Stomach (tissue), 9 donors: ENCODE data around the gene ZNF627. TPM values are rescaled to one million over a fixed set of nuclear protein-coding genes. Genes with fewer than 3 reads are reported as not detected.

Experiments used
- DNase-seq, 2 donors: peaks; one replicate each; pipeline versions ENCODE4 v3.0.0 to v3.0.0-alpha.2; 2013 to 2019
- H3K27ac ChIP-seq, 5 donors: fragments of 200-600 bp in 4 of 5; sonication (generic) in 4 of 5; one replicate each; pipeline ENCODE4 v1.5.1; 2013 to 2019; ENCODE audit warnings: mild to moderate bottlenecking in 1 of 5, moderate library complexity in 1 of 5
- H3K27me3 ChIP-seq, 3 donors: fragments of 200-600 bp; sonication (generic); one replicate each; pipeline ENCODE4 v1.5.1; 2017 to 2019; ENCODE audit warnings: mixed run types in 1 of 3
- H3K36me3 ChIP-seq, 4 donors: fragments of 200-600 bp; sonication (generic); 1 replicate in 3 of 4; 2 replicates in 1 of 4; pipeline ENCODE4 v1.5.1; 2016 to 2019
- H3K4me1 ChIP-seq, 4 donors: fragments of 200-600 bp; sonication (generic); one replicate each; pipeline ENCODE4 v1.5.1; 2016 to 2019
- H3K4me3 ChIP-seq, 4 donors: fragments of 200-600 bp; sonication (generic) in 3 of 4; one replicate each; pipeline ENCODE4 v1.5.1; 2016 to 2019; ENCODE audit warnings: mild to moderate bottlenecking in 1 of 4
- H3K9me3 ChIP-seq, 4 donors: fragments of 200-600 bp; sonication (generic); one replicate each; pipeline ENCODE4 v1.5.1; 2016 to 2019
- CTCF ChIP-seq, 7 experiments: fragments of 450-650 bp in 4 of 7; fragments of 200-600 bp in 3 of 7; sonication (generic) in 3 of 7; IDR thresholded peaks; one replicate each; pipeline ENCODE4 v1.5.1; 2016 to 2019; ENCODE audit warnings: antibody characterized with exemption in 7 of 7, control low read depth in 2 of 7, mild to moderate bottlenecking in 1 of 7
- EP300 ChIP-seq: sonication (generic); formaldehyde crosslinking; IDR thresholded peaks from one replicate; pipeline ENCODE4 v1.6.1; 2017; ENCODE audit warnings: antibody characterized with exemption
- POLR2A ChIP-seq, 4 donors: fragments of 450-650 bp; IDR thresholded peaks; one replicate each; pipeline ENCODE4 v1.6.1; 2016; ENCODE audit warnings: antibody characterized with exemption in 4 of 4, control low read depth in 2 of 4, mild to moderate bottlenecking in 1 of 4, moderate library complexity in 1 of 4
- POLR2AphosphoS5 ChIP-seq, 3 donors: sonication (generic); formaldehyde crosslinking; IDR thresholded peaks; one replicate each; pipeline ENCODE4 v1.6.1; 2016; ENCODE audit warnings: antibody characterized with exemption in 3 of 3
- WGBS, 5 donors: extraction: QIAGEN DNeasy Blood & Tissue Kit in 3 of 5; methylation state at CpG; one replicate each; pipeline versions ENCODE4 v1.1.5 to v1.1.7; 2013 to 2018; 5-methylcytosine and 5-hydroxymethylcytosine counted together
- intact Hi-C: fragments of 100-400 bp; cut with DNase I; formaldehyde crosslinking; loops from one replicate; pipeline ENCODE4 v1.15.1; 2023; ENCODE audit warnings: low total_unique reads
- polyA plus RNA-seq, 3 donors: library from polyadenylated mRNA; stranded (reverse); fragments of 200-250 nt; gene quantifications; one replicate each; pipeline ENCODE4 v1.2.3, GENCODE V29; 2013
- total RNA-seq, 5 donors: library from RNA; depleted of rRNA; stranded (reverse); fragments of >200 nt; gene quantifications; one replicate each; pipeline versions ENCODE4 v1.1.0 to v1.2.3, GENCODE V29; 2014 to 2016
- donor health status: healthy with polysubstance abuse.
- donor health status: Bipolar disorder and iron deficiency.
- donor health status: healthy.

Gene ZNF627
- total and polyA plus RNA-seq, 8 donors = 1.4 to 21.7 (median 6.4) TPM; not detected in 1

- Histone ChIP-seq H3K27ac (no peak overlapping the region), H3K27me3 (no peaks in the 10 kb centered on the region), H3K9me3 (peaks cover 12 to 22% (median 15%) of the 10 kb centered on the region in 4 donors), H3K4me1 (no peaks in the 10 kb centered on the region), H3K36me3 (peaks cover under 1 to 18% (median 4%) of the 10 kb centered on the region in 4 donors), H3K4me3 (no peak overlapping the region)
- no peak for TF ChIP-seq POLR2AphosphoS5 (IDR thresholded peaks at IDR 0.05)
- no peak for TF ChIP-seq EP300
- intact Hi-C loops = no loop called here
- DNase-seq = peak in 1 of 2 donors; percentile 19
- WGBS, 5 donors = 63 to 67% (median 65%) methylated on average over 3 of the region's 3 CpGs
These were observed 60.0 kb downstream of the ZNF627 start for GRCh38 chr19:11657307-11657706.

GRCh38 chr19:11658970-11659369, 61.7 kb downstream of the ZNF627 start:
- H3K27ac ChIP-seq = no peak overlapping the region
- H3K36me3 ChIP-seq = peaks cover 0 to 12% (median 0%) of the 10 kb centered on the region in 4 donors
- no peak for DNase-seq
- no peak overlapping the region for H3K4me3 ChIP-seq
- H3K27me3 ChIP-seq = no peaks in the 10 kb centered on the region
- peaks cover 0 to 5% (median under 1%) of the 10 kb centered on the region in 4 donors for H3K9me3 ChIP-seq
- intact Hi-C loops = no loop called here
- 37 to 59% (median 51%) methylated on average over 7 of the region's 7 CpGs for WGBS, 5 donors
- no peaks in the 10 kb centered on the region for H3K4me1 ChIP-seq
- TF ChIP-seq POLR2AphosphoS5 (IDR thresholded peaks at IDR 0.05) = no peak
- no peak for TF ChIP-seq POLR2A (IDR thresholded peaks at IDR 0.05)
- no peak for TF ChIP-seq CTCF (IDR thresholded peaks at IDR 0.05)
- no peak for TF ChIP-seq EP300

GRCh38 chr19:11659612-11660011, 62.3 kb downstream of the ZNF627 start:
- H3K36me3 ChIP-seq = peaks cover 0 to 6% (median 0%) of the 10 kb centered on the region in 4 donors
- intact Hi-C loops = no loop called here
- WGBS, 5 donors = 94 to 100% (median 95%) methylated on average over 1 of the region's 1 CpG

GRCh38 chr19:11662278-11662677, 65.0 kb downstream of the ZNF627 start:
- Histone ChIP-seq H3K4me3 (no peak overlapping the region), H3K27ac (no peak overlapping the region), H3K9me3 (no peaks in the 10 kb centered on the region), H3K27me3 (no peaks in the 10 kb centered on the region), H3K4me1 (no peaks in the 10 kb centered on the region), H3K36me3 (no peaks in the 10 kb centered on the region)
- TF ChIP-seq CTCF (IDR thresholded peaks at IDR 0.05) (no peak), EP300 (no peak), POLR2A (IDR thresholded peaks at IDR 0.05) (no peak), POLR2AphosphoS5 (IDR thresholded peaks at IDR 0.05) (no peak)
- 94 to 96% (median 95%) methylated on average over 30 of the region's 30 CpGs for WGBS, 5 donors
- no peak for DNase-seq
- intact Hi-C loops = no loop called here

More at GRCh38 chr19:11659612-11660011, 62.3 kb downstream of the ZNF627 start:
- H3K4me3 ChIP-seq = no peak overlapping the region
- peak in 1 of 7 experiments; percentile 8 for TF ChIP-seq CTCF (IDR thresholded peaks at IDR 0.05)
- TF ChIP-seq POLR2AphosphoS5 (IDR thresholded peaks at IDR 0.05) = no peak
- H3K27ac ChIP-seq = no peak overlapping the region
- H3K27me3 ChIP-seq = no peaks in the 10 kb centered on the region
- H3K9me3 ChIP-seq = no peaks in the 10 kb centered on the region
- H3K4me1 ChIP-seq = no peaks in the 10 kb centered on the region
- DNase-seq = no peak

- no peaks in the 10 kb centered on the region for H3K9me3 ChIP-seq
- intact Hi-C loops = no loop called here
- no peaks in the 10 kb centered on the region for H3K27me3 ChIP-seq
- no peak for DNase-seq
- WGBS, 5 donors = 24 to 50% (median 33%) methylated on average over 8 of the region's 8 CpGs
- no peak for TF ChIP-seq POLR2AphosphoS5 (IDR thresholded peaks at IDR 0.05)
- no peak for TF ChIP-seq EP300
- H3K27ac ChIP-seq = no peak overlapping the region
- no peak overlapping the region for H3K4me3 ChIP-seq
- H3K36me3 ChIP-seq = no peaks in the 10 kb centered on the region
- no peaks in the 10 kb centered on the region for H3K4me1 ChIP-seq
These were observed 65.9 kb downstream of the ZNF627 start for GRCh38 chr19:11663181-11663591.

Other genes with a start within 250 kb of the ZNF627 start
- gene PLPPR2, start 242.1 kb upstream of the ZNF627 start, total RNA-seq = 100 to 1,000 TPM in 1 of 5 donors, 10 to 100 TPM in 1, 1 to 10 TPM in 3; 6.1 to 364 (median 9.9) TPM
- gene PLPPR2, start 242.1 kb upstream of the ZNF627 start, polyA plus RNA-seq = 10 to 100 TPM in 1 of 3 donors, 1 to 10 TPM in 2; 6.4 to 15.2 (median 9.8) TPM
- under 1 TPM in 2 of 5 donors, not detected in 3; 0.37 to 0.45 TPM for gene SWSAP1, start 222.8 kb upstream of the ZNF627 start, total RNA-seq
- gene SWSAP1, start 222.8 kb upstream of the ZNF627 start, polyA plus RNA-seq = 1 to 10 TPM; 3.2 to 4.1 (median 3.4) TPM
- 10 to 100 TPM in 4 of 5 donors, 1 to 10 TPM in 1; 4.8 to 19.9 (median 14.6) TPM for gene EPOR, start 213.2 kb upstream of the ZNF627 start, total RNA-seq
- 1 to 10 TPM; 3.7 to 8.9 (median 5.0) TPM for gene EPOR, start 213.2 kb upstream of the ZNF627 start, polyA plus RNA-seq
- gene RGL3, start 178.2 kb upstream of the ZNF627 start, total RNA-seq = 100 to 1,000 TPM in 3 of 5 donors, 10 to 100 TPM in 2; 22.8 to 454 (median 107) TPM
- 10 to 100 TPM; 20.6 to 41.2 (median 26.3) TPM for gene RGL3, start 178.2 kb upstream of the ZNF627 start, polyA plus RNA-seq
- not detected for gene ODAD3, start 162.4 kb upstream of the ZNF627 start, total RNA-seq
- under 1 TPM; 0.38 to 0.92 (median 0.62) TPM for gene ODAD3, start 162.4 kb upstream of the ZNF627 start, polyA plus RNA-seq
- gene PRKCSH, start 161.8 kb upstream of the ZNF627 start, total RNA-seq = 100 to 1,000 TPM in 2 of 5 donors, 10 to 100 TPM in 3; 30.3 to 221 (median 76.9) TPM
- 100 to 1,000 TPM; 109 to 138 (median 115) TPM for gene PRKCSH, start 161.8 kb upstream of the ZNF627 start, polyA plus RNA-seq
- 10 to 100 TPM in 1 of 5 donors, 1 to 10 TPM in 2, not detected in 2; 1.5 to 11.0 (median 7.2) TPM for gene ELAVL3, start 116.4 kb upstream of the ZNF627 start, total RNA-seq
- under 1 TPM in 2 of 3 donors, not detected in 1; 0.10 to 0.31 TPM for gene ELAVL3, start 116.4 kb upstream of the ZNF627 start, polyA plus RNA-seq
- gene ZNF653, start 91.6 kb upstream of the ZNF627 start, total RNA-seq = 10 to 100 TPM in 4 of 5 donors, 1 to 10 TPM in 1; 6.7 to 99.6 (median 10.5) TPM
- gene ZNF653, start 91.6 kb upstream of the ZNF627 start, polyA plus RNA-seq = 10 to 100 TPM in 2 of 3 donors, 1 to 10 TPM in 1; 9.8 to 35.9 (median 17.3) TPM
- 100 to 1,000 TPM in 1 of 5 donors, 10 to 100 TPM in 4; 15.6 to 119 (median 49.0) TPM for gene ECSIT, start 68.3 kb upstream of the ZNF627 start, total RNA-seq
- gene ECSIT, start 68.3 kb upstream of the ZNF627 start, polyA plus RNA-seq = 10 to 100 TPM; 93.2 to 96.5 (median 95.1) TPM
- gene CNN1, start 58.6 kb upstream of the ZNF627 start, total RNA-seq = 1,000 to 10,000 TPM in 1 of 5 donors, 100 to 1,000 TPM in 4; 205 to 1,183 (median 570) TPM
- 100 to 1,000 TPM in 1 of 3 donors, 10 to 100 TPM in 2; 70.2 to 585 (median 70.6) TPM for gene CNN1, start 58.6 kb upstream of the ZNF627 start, polyA plus RNA-seq
- 10 to 100 TPM in 4 of 5 donors, 1 to 10 TPM in 1; 2.3 to 25.5 (median 21.4) TPM for gene ELOF1, start 38.3 kb upstream of the ZNF627 start, total RNA-seq
- gene ELOF1, start 38.3 kb upstream of the ZNF627 start, polyA plus RNA-seq = 10 to 100 TPM; 87.0 to 96.4 (median 93.1) TPM
- gene ACP5, start 19.8 kb upstream of the ZNF627 start, total RNA-seq = 10 to 100 TPM in 2 of 5 donors, 1 to 10 TPM in 2, not detected in 1; 6.1 to 47.5 (median 25.3) TPM
- gene ACP5, start 19.8 kb upstream of the ZNF627 start, polyA plus RNA-seq = 10 to 100 TPM; 48.9 to 67.9 (median 67.4) TPM
- 10 to 100 TPM in 1 of 5 donors, 1 to 10 TPM in 4; 1.2 to 19.3 (median 5.8) TPM for gene ZNF823, start 141.5 kb downstream of the ZNF627 start, total RNA-seq
- 1 to 10 TPM; 3.1 to 4.6 (median 4.3) TPM for gene ZNF823, start 141.5 kb downstream of the ZNF627 start, polyA plus RNA-seq
- 10 to 100 TPM in 4 of 5 donors, 1 to 10 TPM in 1; 6.8 to 29.4 (median 22.8) TPM for gene ZNF441, start 169.5 kb downstream of the ZNF627 start, total RNA-seq
- gene ZNF441, start 169.5 kb downstream of the ZNF627 start, polyA plus RNA-seq = 1 to 10 TPM; 1.7 to 2.9 (median 2.0) TPM
- gene ZNF491, start 201.0 kb downstream of the ZNF627 start, total RNA-seq = 10 to 100 TPM in 1 of 5 donors, 1 to 10 TPM in 2, not detected in 2; 3.1 to 21.4 (median 4.0) TPM
- gene ZNF491, start 201.0 kb downstream of the ZNF627 start, polyA plus RNA-seq = 1 to 10 TPM in 1 of 3 donors, under 1 TPM in 2; 0.63 to 1.1 (median 0.92) TPM
- 100 to 1,000 TPM in 1 of 5 donors, 10 to 100 TPM in 4; 10.7 to 106 (median 23.9) TPM for gene ZNF440, start 216.8 kb downstream of the ZNF627 start, total RNA-seq
- 1 to 10 TPM; 3.7 to 5.7 (median 4.9) TPM for gene ZNF440, start 216.8 kb downstream of the ZNF627 start, polyA plus RNA-seq